OCI-M1 (cell line): ENCODE data around the gene LRRC8E.
A peak's percentile ranks its signal among the peaks of the same experiment; 100 is the strongest.
"Not testable (repeated sequence)": the region's sequence is repeated elsewhere in the genome, so short reads cannot be mapped to it uniquely, and the experiment has no call there.

Source experiments
- DNase-seq: peaks from one replicate; lab custom pipeline; 2025; lab: John Stamatoyannopoulos, UW

LRRC8E gene

DNA sequence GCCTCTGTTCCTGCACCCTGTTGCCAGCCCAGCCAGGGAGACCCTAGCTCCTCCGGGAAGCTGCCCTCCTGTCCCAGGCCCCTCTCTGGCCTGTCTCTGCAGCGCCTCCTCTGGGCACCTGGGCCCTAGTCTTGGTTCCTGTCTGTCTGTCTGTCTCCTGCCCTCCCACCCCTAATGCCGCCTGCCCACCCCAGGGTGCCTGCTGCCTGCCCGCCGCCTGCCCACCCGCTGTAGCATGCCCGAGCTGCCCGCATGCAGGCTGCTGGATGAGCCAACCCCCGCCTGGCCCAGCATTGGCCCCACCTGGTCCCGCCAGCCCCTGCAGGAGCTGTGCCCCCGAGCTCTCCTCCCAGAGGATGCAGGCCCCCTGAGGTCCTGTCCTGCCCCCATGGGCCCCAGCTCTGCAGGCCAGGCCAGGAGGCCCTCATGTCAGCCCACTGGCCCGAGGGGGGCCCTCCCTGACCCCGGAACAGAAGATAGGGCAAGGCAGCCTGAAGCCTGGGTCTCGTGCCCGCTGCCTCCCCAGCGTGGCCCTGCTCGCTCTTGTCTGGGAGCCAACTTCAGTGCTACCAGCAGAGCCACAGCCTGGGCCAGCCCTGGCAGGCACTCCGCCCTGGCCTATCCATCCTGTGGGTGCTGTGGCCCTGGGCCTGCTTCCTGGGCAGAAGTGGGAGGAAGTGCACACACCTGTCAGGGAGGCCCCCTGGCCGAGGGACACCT, 20.6 kb downstream of the LRRC8E start:
- DNase-seq: no peak

- DNase-seq: no peak
Observed at GRCh38 chr19:7909471-7910067, 21.3 kb downstream of the LRRC8E start.

GRCh38 chr19:7910321-7911161, 22.2 kb downstream of the LRRC8E start:
- DNase-seq: no peak

DNA sequence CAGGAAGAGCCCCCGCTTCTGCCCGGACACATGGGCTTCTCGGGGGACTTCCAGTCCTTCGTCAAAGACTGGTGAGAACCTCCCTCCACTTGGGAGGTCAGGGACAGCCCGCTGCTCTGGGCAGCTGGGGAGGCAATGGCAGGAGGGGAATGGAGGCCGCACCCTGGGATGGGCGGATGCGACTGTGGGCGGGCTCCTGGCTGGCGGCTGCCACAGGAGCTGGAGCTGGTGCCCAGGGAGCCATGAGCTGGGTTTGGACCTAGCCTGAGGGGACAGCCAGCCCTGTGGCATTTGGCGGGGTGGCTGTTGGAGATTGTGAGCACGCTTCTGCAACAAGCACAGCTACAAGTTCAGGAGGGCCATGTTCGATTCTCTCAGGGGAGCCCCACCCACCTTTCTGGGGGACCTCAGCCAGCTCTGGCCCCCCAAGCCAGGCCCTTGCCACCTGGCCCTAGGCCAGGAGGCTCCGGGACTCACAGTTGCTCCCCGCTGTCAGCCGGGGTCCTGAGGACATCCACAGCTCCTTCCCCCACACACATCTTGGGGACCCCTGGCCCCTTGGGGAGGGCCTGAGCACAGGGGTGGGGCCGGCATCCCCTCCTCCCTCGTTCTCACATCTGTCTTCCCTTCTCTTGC, 23.3 kb downstream of the LRRC8E start:
- no peak for DNase-seq

DNA sequence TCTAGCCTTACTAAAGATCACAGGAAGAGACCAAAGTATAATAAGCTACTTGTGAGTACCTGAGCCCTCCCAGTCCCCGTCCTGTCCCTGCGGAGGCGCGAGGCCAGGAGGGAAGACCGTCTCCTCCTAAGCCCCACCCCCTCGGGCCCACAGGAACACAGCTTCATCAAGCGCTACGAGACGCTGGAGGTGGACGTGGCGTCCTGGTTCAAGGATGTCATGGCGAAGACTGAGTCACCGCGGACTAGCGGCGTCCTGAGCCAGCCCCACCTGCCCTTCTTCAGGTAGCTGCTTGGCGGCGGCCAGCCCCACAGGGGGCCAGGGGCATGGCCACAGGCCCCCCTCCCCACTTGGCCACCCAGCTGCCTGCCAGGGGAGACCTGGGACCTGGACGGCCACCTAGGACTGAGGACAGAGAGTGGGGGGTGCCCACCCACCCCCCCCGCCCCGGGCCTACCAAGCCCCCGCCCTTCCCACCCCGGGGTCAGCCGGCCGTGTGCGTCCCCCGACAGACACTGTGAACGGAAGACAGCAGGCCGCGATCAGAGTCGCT, 23.9 kb downstream of the LRRC8E start:
- DNase-seq: no peak

DNA sequence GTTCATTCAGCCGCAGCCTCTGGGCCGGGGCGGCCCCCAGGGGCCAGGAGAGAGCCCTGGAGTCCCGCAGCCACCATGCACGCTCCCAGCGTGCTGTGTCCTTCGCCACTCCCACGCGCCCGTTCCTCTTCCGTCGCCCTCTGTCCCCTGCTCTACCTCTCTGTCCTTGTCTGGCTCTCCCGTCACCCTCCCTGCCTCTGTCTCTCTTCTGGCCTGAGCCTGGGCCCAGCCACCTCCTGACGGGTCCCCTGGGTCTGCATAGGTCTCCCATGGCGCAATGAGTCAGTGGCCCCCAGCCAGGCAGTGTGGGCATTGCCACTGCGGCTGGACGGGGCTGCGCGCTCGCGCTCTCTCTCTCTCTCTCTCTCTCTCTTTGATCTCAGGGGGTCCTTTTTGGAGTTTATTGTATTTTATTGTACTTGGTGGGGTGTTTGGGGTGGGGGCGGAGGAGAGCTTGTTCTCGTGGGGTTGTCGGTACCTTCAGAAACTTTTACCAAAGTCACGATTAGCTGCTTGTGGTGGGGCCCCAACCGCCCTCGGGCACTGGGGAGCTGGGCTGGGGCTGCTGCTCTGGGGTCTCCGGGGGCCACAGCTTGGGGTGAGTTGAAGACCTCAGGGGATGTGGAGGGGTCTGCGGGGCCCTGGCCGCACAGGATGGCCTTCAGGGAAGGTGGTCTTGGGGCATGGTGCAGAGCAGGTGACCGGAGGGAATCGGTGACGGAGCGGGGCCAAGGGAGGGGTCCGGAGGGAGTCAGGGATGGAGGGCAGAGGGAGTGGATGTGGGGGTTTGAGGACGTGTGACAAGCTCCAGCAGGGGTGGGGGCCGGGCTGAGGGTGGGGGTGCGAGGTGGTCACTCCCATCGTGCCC, 24.6 kb downstream of the LRRC8E start:
- DNase-seq: no peak

- no peak for DNase-seq
Observed at GRCh38 chr19:7913652-7914051, 25.3 kb downstream of the LRRC8E start.

GRCh38 chr19:7914099-7914498, 25.8 kb downstream of the LRRC8E start:
- DNase-seq: no peak

GRCh38 chr19:7914598-7915045, 26.3 kb downstream of the LRRC8E start, which contains the start of gene TGFBR3L:
TGFBR3L (plus strand) TSS chr19:7914830.
- DNase-seq: no peak

DNA sequence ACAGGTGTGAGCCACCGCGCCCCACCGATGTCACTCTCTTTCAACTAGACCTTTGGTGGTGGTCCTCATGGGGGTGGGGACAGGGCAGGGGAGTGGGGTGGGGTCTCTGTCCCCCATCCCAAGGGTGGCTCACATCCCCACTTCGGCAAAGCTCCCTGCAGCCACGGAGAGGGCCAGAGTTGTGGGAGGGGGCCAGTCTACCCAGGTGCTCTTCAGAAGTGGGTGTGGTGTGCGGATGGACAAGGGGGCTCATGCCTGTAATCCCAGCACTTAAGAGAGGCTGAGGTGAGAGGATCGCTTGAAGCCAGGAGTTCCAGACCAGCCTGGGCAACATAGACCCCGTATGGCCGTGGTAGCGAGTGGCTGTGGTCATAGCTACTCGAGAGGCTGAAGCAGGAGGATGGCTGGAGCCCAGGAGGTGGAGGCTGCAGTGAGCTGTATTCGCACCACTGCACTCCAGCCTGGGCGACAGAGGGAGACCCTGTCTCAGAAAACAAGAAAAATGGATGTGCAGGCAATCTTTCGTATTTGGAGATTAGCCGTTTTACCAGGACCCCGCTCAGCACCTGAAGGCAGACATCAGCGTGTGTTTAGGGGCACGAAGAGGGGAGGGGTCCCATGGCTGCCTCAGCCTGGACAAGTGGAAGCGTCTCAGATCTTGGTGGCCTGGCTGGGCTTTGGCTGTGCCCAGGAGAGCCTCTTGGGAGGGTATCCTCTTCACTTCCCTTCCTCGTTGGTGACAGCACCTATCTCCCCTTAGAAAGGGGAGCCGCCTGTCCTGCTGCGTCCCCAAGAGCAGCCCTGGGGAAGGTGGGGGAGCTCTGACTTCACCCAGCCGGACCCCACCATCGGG, 27.2 kb downstream of the LRRC8E start:
- DNase-seq: no peak

DNA sequence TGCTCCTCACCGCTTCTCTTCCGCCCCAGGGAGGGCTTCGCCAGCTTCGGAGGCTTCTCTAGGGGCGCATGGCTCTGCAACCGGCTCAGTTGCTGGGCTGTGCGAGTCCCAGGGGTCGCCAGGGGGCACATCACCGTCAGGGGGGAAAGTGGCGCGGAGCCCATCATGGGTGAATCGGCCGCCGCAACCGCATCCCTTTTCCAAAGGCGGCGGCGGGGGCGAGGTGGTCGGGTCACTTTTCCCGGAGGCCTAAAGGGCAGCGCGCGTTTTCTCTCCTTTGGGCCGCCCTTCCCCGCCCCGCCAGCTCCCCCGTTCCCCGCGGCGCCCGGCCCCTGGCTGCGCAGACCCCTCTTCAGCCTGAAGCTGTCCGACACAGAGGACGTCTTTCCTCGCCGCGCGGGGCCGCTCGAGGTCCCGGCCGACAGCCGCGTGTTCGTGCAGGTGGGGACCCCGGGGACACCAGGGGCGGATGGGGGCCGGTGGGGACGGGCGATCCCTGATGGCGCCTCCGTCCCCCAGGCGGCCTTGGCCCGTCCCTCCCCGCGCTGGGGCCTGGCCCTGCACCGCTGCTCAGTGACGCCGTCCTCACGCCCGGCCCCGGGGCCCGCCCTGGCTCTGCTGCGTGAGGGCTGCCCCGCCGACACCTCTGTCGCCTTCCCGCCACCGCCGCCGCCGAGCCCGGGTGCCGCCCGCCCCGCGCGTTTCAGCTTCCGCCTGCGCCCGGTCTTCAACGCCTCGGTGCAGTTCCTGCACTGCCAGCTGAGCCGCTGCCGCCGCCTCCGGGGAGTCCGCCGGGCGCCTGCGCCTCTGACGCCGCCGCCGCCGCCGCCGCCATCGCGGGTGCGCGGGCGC, 28.0 kb downstream of the LRRC8E start:
- peak; percentile 66 for DNase-seq

- peak; percentile 51 for DNase-seq
Observed at GRCh38 chr19:7916955-7917266, 28.6 kb downstream of the LRRC8E start.

DNA sequence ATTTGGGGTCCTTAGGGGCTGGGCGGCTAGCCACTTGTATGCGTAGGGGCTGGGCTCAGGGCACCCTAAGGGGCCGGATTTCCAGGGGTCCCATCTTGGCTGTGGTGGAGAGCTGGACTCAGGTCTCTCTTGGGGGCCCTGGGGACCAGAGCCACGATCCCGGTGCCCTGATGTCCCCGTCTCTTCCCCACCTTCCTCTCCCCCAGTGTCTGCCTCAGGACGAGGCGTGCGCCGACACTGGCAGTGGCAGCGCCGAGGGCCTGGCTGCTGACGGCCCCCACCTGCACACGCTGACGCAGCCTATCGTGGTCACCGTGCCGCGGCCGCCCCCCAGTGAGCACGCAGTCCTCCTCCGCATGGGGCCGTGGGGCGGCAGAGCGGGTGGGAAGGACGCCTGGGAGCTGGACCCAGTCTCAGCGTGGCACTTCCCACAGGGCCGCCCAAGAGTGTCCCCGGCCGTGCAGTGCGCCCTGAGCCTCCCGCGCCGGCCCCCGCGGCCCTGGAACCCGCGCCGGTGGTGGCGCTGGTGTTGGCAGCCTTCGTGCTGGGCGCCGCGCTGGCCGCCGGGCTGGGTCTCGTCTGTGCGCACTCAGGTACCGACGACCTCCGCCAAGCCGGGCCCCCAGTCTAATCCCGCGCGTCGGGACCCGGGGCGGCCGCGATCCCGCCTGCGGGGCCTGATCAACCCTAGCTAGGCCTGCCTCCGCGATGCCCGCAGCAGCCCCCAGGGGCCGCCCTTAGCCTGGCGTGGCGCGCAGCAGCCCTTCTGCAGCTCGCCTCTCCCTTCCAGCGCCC, 29.2 kb downstream of the LRRC8E start:
- DNase-seq: peak; percentile 90

DNA sequence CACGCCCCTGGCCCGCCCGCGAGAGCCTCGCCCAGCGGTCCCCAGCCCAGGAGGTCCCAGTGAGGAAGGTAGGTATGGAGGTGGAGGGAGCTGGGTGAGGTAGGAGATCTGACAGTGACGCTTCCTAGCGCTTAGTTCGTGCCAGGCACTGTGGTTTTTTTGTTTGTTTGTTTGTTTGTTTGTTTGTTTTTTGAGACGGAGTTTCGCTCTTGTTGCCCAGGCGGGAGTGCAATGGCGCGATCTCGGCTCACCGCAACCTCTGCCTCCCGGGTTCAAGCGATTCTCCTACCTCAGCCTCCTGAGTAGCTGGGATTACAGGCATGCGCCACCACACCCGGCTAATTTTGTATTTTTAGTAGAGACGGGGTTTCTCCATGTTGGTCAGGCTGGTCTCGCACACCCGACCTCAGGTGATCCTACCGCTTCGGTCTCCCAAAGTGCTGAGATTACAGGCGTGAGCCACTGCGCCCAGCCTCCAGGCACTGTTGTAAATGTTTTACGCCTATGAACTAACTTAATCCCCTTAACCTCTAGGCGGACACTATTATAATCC, 29.8 kb downstream of the LRRC8E start:
- DNase-seq: not testable (repeated sequence)

DNA sequence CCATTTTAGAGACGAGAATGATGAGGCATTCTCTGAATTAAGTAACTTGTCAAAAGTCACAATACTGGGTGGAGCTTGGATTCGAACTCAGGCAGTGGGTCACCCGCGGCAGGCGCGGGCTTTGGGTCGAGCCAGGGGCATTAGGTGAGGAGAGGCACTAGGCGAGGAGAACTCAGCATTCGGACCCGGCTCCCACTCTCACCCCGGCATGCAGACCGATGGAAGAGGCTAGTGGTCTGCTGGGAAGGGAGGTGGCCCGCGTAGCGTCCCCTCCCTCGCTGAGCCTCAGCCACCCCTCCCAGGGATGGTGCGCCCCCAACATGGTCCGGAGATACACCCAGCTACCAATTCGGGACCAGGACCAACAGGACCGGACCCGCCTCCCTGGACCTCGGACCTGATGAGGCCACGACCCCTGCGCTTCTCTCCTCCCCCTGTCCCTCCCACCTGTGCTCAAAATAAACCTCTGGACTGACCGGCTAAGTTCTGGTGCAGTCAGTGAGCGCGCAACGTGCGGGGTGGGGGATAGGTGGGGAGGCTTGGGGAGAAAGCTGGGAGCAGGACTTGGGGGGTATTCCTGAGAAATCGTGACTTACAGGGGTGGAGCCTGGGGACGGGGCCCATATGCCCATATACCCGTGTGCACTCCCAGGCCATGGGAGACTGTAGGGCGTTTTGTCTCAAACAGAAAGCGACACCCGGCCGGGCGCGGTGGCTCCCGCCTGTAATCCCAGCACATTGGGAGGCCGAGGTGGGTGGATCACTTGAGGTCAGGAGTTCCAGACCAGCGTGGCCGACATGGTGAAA, 30.5 kb downstream of the LRRC8E start:
- peak; percentile 33 for DNase-seq

DNA sequence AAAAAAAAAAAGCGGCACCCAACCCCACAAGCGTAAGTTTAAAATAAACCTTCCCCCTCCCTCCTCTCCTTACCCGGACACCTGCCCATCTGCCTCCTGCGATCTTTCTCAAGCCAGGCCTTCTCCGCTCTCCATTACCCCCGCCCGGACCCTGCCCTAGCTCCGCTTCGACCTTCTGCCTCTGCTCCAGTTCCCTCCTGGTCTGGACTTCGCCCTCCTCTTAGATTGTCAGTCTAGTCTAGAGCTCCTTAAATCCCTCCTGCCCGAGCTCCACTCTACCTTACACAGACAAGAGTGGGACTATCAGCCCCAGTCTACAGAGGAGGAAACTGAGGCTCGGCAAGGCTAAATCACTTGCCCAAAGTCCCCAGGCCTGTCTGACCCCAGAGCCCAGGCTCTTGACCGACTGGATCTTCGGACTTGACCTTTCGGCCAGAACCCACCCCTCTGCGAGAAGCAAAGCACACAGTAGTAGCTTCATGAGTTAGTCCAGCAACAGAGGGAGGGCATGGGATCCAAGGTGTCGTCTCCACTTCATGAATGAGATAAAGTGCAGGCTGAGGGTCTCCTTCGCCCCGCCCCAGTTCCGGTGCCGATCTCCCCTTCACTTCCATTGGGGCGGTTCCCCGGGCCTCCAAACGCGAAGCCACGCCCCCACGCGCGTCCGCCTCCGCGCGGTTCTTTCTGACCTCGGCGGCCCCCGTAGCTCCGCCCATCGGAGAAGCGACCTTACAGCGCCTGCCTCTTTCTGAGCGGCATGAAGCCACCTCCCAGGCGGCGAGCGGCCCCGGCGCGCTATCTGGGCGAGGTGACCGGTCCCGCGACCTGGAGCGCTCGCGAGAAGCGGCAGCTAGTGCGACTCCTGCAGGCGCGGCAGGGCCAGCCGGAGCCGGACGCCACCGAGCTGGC, 31.6 kb downstream of the LRRC8E start, which contains the start of gene SNAPC2:
Gene SNAPC2, plus strand, starts transcription at position 729 of the 909 bp plus-strand sequence. Its CDS starts 29 bp downstream, at position 758.
- DNase-seq: peak; percentile 99
